Adipocyte (in vitro differentiated cells): ENCODE data around the gene DIAPH1.
A peak's percentile ranks its signal among the peaks of the same experiment; 100 is the strongest.

Experiments
- DNase-seq: peaks from one replicate; pipeline ENCODE4 v3.0.0-alpha.2; 2015; ENCODE audit warnings: low read depth
- H3K27me3 ChIP-seq: replicated peaks from 2 replicates; pipeline ENCODE4 v1.7.0; 2013; ENCODE audit warnings: mild to moderate bottlenecking, low read length, moderate library complexity; ENCODE audit not compliant: control insufficient read depth, insufficient read depth
- H3K36me3 ChIP-seq: 2 replicates; pipeline ENCODE4 v1.7.0; 2013; ENCODE audit warnings: low read length, mild to moderate bottlenecking, moderate library complexity; ENCODE audit not compliant: control insufficient read depth, insufficient read depth, severe bottlenecking
- H3K4me1 ChIP-seq: 2 replicates; pipeline ENCODE4 v1.7.0; 2013; ENCODE audit warnings: mild to moderate bottlenecking, low read length, moderate library complexity; ENCODE audit not compliant: control insufficient read depth, insufficient read depth
- H3K4me3 ChIP-seq: 2 replicates; pipeline ENCODE4 v1.7.0; 2013; ENCODE audit warnings: mild to moderate bottlenecking, low read length, moderate library complexity
- H3K9ac ChIP-seq: 2 replicates; pipeline ENCODE4 v1.7.0; 2013; ENCODE audit warnings: mild to moderate bottlenecking, low read length, moderate library complexity
- H3K9me3 ChIP-seq: 2 replicates; pipeline ENCODE4 v1.7.0; 2013; ENCODE audit warnings: mild to moderate bottlenecking, low read length, moderate library complexity; ENCODE audit not compliant: control insufficient read depth

DIAPH1 gene

GRCh38 chr5:141485321-141486055, 133.3 kb downstream of the DIAPH1 start:
- H3K9me3 ChIP-seq: no peaks in the 10 kb centered on the region
- no peak for DNase-seq
- peaks cover 25% of the 10 kb centered on the region for H3K4me1 ChIP-seq
- H3K9ac ChIP-seq: no peak overlapping the region
- peaks cover 5% of the 10 kb centered on the region for H3K36me3 ChIP-seq
- no peaks in the 10 kb centered on the region for H3K27me3 ChIP-seq
- H3K4me3 ChIP-seq: peak overlapping the region; percentile 73

GRCh38 chr5:141484641-141485311, 134.0 kb downstream of the DIAPH1 start, which contains the start of gene PCDHGC4:
PCDHGC4 (plus strand) TSS chr5:141485030; CDS start chr5:141485174, 144 bp downstream.
- Histone ChIP-seq H3K9ac (peak within 1 kb of the TSS; percentile 24), H3K4me1 (peaks cover 23% of the 10 kb centered on the region), H3K27me3 (no peaks in the 10 kb centered on the region), H3K9me3 (no peaks in the 10 kb centered on the region), H3K4me3 (peak within 1 kb of the TSS; percentile 73), H3K36me3 (peaks cover 3% of the 10 kb centered on the region)
- no peak for DNase-seq

- Histone ChIP-seq H3K27me3 (no peaks in the 10 kb centered on the region), H3K9ac (peak overlapping the region; percentile 24), H3K4me1 (peaks cover 22% of the 10 kb centered on the region), H3K9me3 (no peaks in the 10 kb centered on the region), H3K4me3 (peak overlapping the region; percentile 73), H3K36me3 (peaks cover 3% of the 10 kb centered on the region)
- no peak for DNase-seq
These were observed 134.5 kb downstream of the DIAPH1 start for GRCh38 chr5:141484310-141484640.

GRCh38 chr5:141483902-141484301, 134.9 kb downstream of the DIAPH1 start:
- no peak for DNase-seq
- H3K4me3 ChIP-seq: no peak overlapping the region
- H3K4me1 ChIP-seq: peaks cover 19% of the 10 kb centered on the region
- H3K36me3 ChIP-seq: peaks cover 3% of the 10 kb centered on the region
- no peaks in the 10 kb centered on the region for H3K27me3 ChIP-seq
- no peak overlapping the region for H3K9ac ChIP-seq
- H3K9me3 ChIP-seq: no peaks in the 10 kb centered on the region

GRCh38 chr5:141479776-141480175, 139.0 kb downstream of the DIAPH1 start:
- Histone ChIP-seq H3K4me3 (no peak overlapping the region), H3K9ac (no peak overlapping the region), H3K9me3 (no peaks in the 10 kb centered on the region), H3K36me3 (no peaks in the 10 kb centered on the region), H3K27me3 (no peaks in the 10 kb centered on the region), H3K4me1 (peaks cover 34% of the 10 kb centered on the region)
- peak; percentile 29 for DNase-seq

GRCh38 chr5:141478321-141478945, 140.4 kb downstream of the DIAPH1 start:
- peak overlapping the region; percentile 97 for H3K4me3 ChIP-seq

GRCh38 chr5:141477815-141478214, 141.0 kb downstream of the DIAPH1 start:
- H3K9ac ChIP-seq: peak overlapping the region; percentile 93
- DNase-seq: peak; percentile 35
- H3K36me3 ChIP-seq: no peaks in the 10 kb centered on the region
- peaks cover 25% of the 10 kb centered on the region for H3K4me1 ChIP-seq
- H3K9me3 ChIP-seq: no peaks in the 10 kb centered on the region
- no peaks in the 10 kb centered on the region for H3K27me3 ChIP-seq
- peak overlapping the region; percentile 97 for H3K4me3 ChIP-seq

More at GRCh38 chr5:141478321-141478945, 140.4 kb downstream of the DIAPH1 start:
- Histone ChIP-seq H3K9ac (peak overlapping the region; percentile 39), H3K27me3 (no peaks in the 10 kb centered on the region), H3K36me3 (no peaks in the 10 kb centered on the region), H3K4me1 (peaks cover 25% of the 10 kb centered on the region), H3K9me3 (no peaks in the 10 kb centered on the region)
- DNase-seq: peak; percentile 16

- Histone ChIP-seq H3K9me3 (no peaks in the 10 kb centered on the region), H3K27me3 (no peaks in the 10 kb centered on the region), H3K9ac (peak overlapping the region; percentile 93), H3K36me3 (no peaks in the 10 kb centered on the region), H3K4me3 (peak overlapping the region; percentile 97), H3K4me1 (peaks cover 25% of the 10 kb centered on the region)
- peak; percentile 26 for DNase-seq
These were observed 141.7 kb downstream of the DIAPH1 start for GRCh38 chr5:141477044-141477575.

- H3K4me1 ChIP-seq: peaks cover 25% of the 10 kb centered on the region
- H3K9ac ChIP-seq: peak overlapping the region; percentile 93
- H3K36me3 ChIP-seq: no peaks in the 10 kb centered on the region
- peak; percentile 90 for DNase-seq
- H3K27me3 ChIP-seq: no peaks in the 10 kb centered on the region
- peak overlapping the region; percentile 97 for H3K4me3 ChIP-seq
- no peaks in the 10 kb centered on the region for H3K9me3 ChIP-seq
These were observed 142.5 kb downstream of the DIAPH1 start for GRCh38 chr5:141476132-141476911.

- H3K4me1 ChIP-seq: peaks cover 25% of the 10 kb centered on the region
- DNase-seq: peak; percentile 99
- no peaks in the 10 kb centered on the region for H3K27me3 ChIP-seq
These were observed 143.1 kb downstream of the DIAPH1 start, which contains the start of gene PCDHGC3 for GRCh38 chr5:141475625-141476131. PCDHGC3 (plus strand) TSS chr5:141475966; CDS start chr5:141476117, 151 bp downstream.

More at GRCh38 chr5:141475625-141476131, 143.1 kb downstream of the DIAPH1 start, which contains the start of gene PCDHGC3:
- Histone ChIP-seq H3K4me3 (peak within 1 kb of the TSS; percentile 97), H3K36me3 (no peaks in the 10 kb centered on the region), H3K9ac (peak within 1 kb of the TSS; percentile 93), H3K9me3 (no peaks in the 10 kb centered on the region)
